HepG2 (cell line): ENCODE results near the gene NLRP12. TPM values are rescaled to one million over a fixed set of nuclear protein-coding genes. Genes with fewer than 3 reads are reported as not detected.
A peak's percentile ranks its signal among the peaks of the same experiment; 100 is the strongest.

Source experiments
- GATAD1 ChIP-seq: IDR thresholded peaks from 2 replicates; pipeline ENCODE4 v1.6.1; 2016; ENCODE audit warnings: missing genetic modification reagents, missing compliant biosample characterization
- HNF1B ChIP-seq: sonication (generic); formaldehyde crosslinking; IDR thresholded peaks from 2 replicates; pipeline ENCODE4 v1.5.1; 2020; ENCODE audit warnings: mild to moderate bottlenecking, moderate library complexity, missing genetic modification reagents
- MIXL1 ChIP-seq: IDR thresholded peaks from 2 replicates; pipeline ENCODE4 v1.6.1; 2016
- PRDM10 ChIP-seq: sonication (generic); formaldehyde crosslinking; IDR thresholded peaks from 2 replicates; pipeline ENCODE4 v1.4.0; 2020; ENCODE audit warnings: low read depth, missing genetic modification reagents
- THAP11 ChIP-seq: IDR thresholded peaks from 2 replicates; pipeline ENCODE4 v1.6.1; 2016; ENCODE audit warnings: missing biosample characterization, missing genetic modification reagents
- THAP7 ChIP-seq: sonication (generic); formaldehyde crosslinking; IDR thresholded peaks from 2 replicates; pipeline ENCODE4 v1.8.1; 2023; ENCODE audit warnings: mild to moderate bottlenecking, missing genetic modification reagents
- ZBTB33 ChIP-seq: sonication (generic); formaldehyde crosslinking; IDR thresholded peaks from 2 replicates; pipeline ENCODE4 v1.4.0; 2020; ENCODE audit warnings: missing genetic modification reagents
- ZNF232 ChIP-seq: sonication (generic); formaldehyde crosslinking; IDR thresholded peaks from 2 replicates; pipeline ENCODE4 v1.4.0; 2020; ENCODE audit warnings: missing genetic modification reagents, borderline replicate concordance
- ZNF362 ChIP-seq: sonication (generic); formaldehyde crosslinking; IDR thresholded peaks from 2 replicates; pipeline ENCODE4 v1.4.0; 2020; ENCODE audit warnings: missing genetic modification reagents, mild to moderate bottlenecking, borderline replicate concordance
- ZNF574 ChIP-seq: sonication (generic); formaldehyde crosslinking; IDR thresholded peaks from 2 replicates; pipeline ENCODE4 v1.4.0; 2020; ENCODE audit warnings: missing genetic modification reagents
- ZNF605 ChIP-seq: sonication (generic); formaldehyde crosslinking; IDR thresholded peaks from 2 replicates; pipeline ENCODE4 v1.8.0; 2022; ENCODE audit warnings: mild to moderate bottlenecking, missing genetic modification reagents
- ZNF800 ChIP-seq: sonication (generic); formaldehyde crosslinking; IDR thresholded peaks from 2 replicates; pipeline ENCODE4 v1.4.0; 2020; ENCODE audit warnings: missing genetic modification reagents
- polyA plus RNA-seq, 8 experiments: library from polyadenylated mRNA; depleted of rRNA in 3 of 8; stranded (reverse) in 7 of 8; unstranded in 1 of 8; fragments of >200 nt; fragmentation: Illumina TruSeq in 4 of 8; extraction: Trizol in 4 of 8; gene quantifications; 2 replicates each; pipeline versions ENCODE4 v1.2.1 to v1.2.3, GENCODE V29; 2011 to 2016; ENCODE audit warnings: low read depth in 4 of 8, missing spikeins in 1 of 8, mixed read lengths in 1 of 8; ENCODE audit not compliant: insufficient read depth in 1 of 8
- total RNA-seq, 5 experiments: library from RNA; depleted of rRNA; stranded (reverse); fragments of >200 nt; fragmentation: Illumina TruSeq; extraction: Trizol; gene quantifications; 2 replicates each; pipeline ENCODE4 v1.2.3, GENCODE V29; 2016; ENCODE audit warnings: low read depth in 1 of 5

NLRP12 gene
- total and polyA plus RNA-seq, 2 of the 13 experiments (the other 11 are each of a cell fraction or from before 2014, with no cell fraction given), result 0.15 to 0.20 TPM

- TF ChIP-seq ZNF800, result 0 out of 2 replicates have a peak, but pooled peaks have one; percentile 36
- peak; percentile 61; the same call in 1 of the 2 replicates for TF ChIP-seq ZNF574 (CRISPR knock-in tag)
- TF ChIP-seq PRDM10 (CRISPR knock-in tag), result no peak; the same call in 1 of the 2 replicates
- 0 out of 2 replicates have a peak, but pooled peaks have one; percentile 19 for TF ChIP-seq GATAD1
- peak; percentile 28; the same call in 1 of the 2 replicates for TF ChIP-seq THAP7
- TF ChIP-seq HNF1B (CRISPR knock-in tag), result peak; percentile 76
- TF ChIP-seq MIXL1 (CRISPR knock-in tag), result 0 out of 2 replicates have a peak, but pooled peaks have one; percentile 46
- peak; percentile 70 for TF ChIP-seq ZBTB33 (CRISPR knock-in tag)
- 0 out of 2 replicates have a peak, but pooled peaks have one; percentile 18 for TF ChIP-seq ZNF232 (CRISPR knock-in tag)
- peak; percentile 72; the same call in 1 of the 2 replicates for TF ChIP-seq ZNF605 (CRISPR knock-in tag)
- peak; percentile 65 for TF ChIP-seq THAP11
- peak; percentile 39; the same call in 1 of the 2 replicates for TF ChIP-seq ZNF362 (CRISPR knock-in tag)
These were observed 31.2 kb downstream of the NLRP12 start (continued) for GRCh38 chr19:53792721-53793433.
